Measurements from ENCODE around the gene ADTRP.

ADTRP gene, protein sequence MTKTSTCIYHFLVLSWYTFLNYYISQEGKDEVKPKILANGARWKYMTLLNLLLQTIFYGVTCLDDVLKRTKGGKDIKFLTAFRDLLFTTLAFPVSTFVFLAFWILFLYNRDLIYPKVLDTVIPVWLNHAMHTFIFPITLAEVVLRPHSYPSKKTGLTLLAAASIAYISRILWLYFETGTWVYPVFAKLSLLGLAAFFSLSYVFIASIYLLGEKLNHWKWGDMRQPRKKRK

GRCh38 chr6:11778648-11779328 lies at the start of gene ADTRP:
Gene ADTRP, minus strand, starts transcription at chr6:11778803. Its CDS starts 44 bp downstream, at chr6:11778759.
- no peak for DNase-seq

DNA sequence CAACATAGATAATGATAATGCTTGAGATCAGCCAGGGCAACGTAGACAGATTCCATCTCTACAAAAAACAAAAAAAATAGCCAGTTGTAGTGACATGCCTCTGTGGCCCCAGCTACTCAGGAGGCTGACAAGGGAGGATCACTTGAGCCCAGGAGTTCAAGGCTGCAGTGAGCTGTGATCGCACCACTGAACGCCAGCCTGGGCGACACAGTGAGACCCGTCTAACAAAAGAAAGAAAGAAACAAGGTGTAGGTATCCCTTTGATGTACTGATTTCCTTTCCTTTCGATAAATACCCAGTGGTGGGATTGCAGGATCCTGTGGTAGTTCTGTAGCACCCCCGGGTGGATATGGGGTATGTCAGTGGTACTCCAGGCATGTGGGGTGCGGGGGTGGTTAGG lies 48.2 kb upstream of the ADTRP start:
- no peak for DNase-seq

DNA sequence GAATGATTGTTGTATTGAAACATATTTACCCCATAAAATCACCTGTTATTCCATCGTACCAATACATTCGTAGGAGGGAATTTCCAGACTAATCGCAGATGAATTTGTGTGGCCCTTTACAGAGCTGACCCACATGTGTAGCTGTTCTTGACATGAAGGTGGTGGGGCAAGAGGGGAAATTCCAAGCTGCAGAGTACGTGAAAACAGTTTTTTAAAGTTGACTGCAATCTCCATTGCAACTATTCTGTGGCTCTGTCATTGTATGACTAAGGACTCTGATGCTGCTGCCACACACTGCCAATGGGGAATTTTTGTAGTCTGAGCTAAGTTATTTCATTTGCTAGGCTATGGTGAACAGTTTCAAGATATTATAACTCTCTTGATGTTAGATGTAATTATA lies 46.4 kb upstream of the ADTRP start:
- no peak for DNase-seq

- no peak for DNase-seq
Measured at GRCh38 chr6:11822346-11822745, 43.7 kb upstream of the ADTRP start.

DNA sequence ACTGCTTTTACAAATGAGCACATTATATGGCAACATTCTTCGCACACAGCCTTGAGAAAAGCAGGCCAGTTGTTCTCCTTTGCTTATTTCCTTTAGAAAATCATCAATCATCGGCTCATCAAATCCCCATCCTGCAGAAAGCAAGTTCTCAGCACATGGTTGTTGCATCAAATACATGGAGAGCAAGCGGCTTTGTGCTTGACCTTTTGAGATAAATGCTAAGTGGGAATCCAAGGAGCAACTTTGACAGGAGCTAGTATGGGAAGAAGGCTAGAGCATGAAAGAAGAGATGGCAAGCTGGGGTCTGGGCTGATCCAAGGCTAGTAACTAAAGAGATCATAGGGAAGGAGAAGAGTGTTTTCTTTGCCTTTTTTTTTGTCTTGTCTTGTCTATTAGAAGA lies 43.2 kb upstream of the ADTRP start:
- DNase-seq, result no peak

DNA sequence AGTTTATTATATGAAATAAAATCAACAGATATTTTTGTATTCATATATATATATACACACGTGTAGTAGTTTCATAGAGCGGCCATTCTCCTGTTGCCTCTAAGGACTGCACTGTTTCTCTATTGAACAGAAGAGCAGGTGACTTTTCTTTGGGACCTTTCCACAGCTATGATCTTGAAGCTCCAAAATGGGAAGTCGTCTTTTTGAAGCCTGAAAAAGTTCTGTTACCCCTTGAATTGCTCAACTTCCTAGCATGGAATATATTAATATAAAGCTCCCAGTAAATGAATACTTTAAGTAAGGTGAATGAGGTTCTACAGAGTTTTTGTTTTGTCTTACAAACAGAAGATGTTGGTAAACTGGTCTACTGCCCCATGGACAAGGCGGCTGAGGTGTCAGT lies 42.2 kb upstream of the ADTRP start:
- no peak for DNase-seq

GRCh38 chr6:11819486-11819885 lies 40.9 kb upstream of the ADTRP start:
- DNase-seq, result no peak

GRCh38 chr6:11815231-11815630 lies 36.6 kb upstream of the ADTRP start:
- DNase-seq, result no peak

GRCh38 chr6:11814819-11815218 lies 36.2 kb upstream of the ADTRP start:
- no peak for DNase-seq

DNA sequence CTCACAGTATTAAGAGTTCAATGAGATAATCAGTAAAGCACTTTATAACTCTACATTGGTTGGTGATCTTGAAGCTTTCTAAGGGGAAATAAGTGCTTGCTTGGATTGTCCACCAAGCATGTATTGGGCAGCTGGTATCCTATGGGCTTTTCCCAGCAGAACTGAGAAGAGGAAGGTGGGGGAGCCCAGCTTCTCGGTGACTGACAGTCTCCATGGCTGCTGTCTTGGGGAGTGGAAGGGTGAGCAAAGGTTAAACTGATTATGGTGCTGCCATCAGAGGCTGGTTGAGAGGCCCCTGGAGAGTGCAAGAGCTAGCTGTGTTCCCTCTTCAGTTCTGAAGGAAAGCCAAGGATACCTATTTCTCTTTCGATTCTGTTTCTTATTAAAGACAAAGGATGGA lies 35.5 kb upstream of the ADTRP start:
- DNase-seq, result no peak

DNA sequence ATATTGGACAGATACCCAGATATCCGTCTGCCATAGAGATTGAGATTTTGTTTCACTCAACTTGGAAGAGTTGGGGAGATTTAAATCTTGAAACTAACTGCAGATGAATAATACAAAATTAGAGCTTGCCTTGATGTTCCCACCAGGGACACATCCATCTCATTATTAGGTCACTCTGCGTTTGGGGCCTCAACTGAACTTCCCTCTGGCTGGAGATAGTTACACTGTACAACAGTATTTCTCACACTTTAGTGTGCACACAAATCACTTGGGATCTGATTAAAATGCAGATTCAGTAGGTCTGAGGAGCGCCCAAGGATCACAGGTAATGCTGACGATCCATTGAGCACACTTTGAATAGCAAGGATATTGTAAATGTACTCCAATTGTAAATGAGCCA lies 35.0 kb upstream of the ADTRP start:
- no peak for DNase-seq

DNA sequence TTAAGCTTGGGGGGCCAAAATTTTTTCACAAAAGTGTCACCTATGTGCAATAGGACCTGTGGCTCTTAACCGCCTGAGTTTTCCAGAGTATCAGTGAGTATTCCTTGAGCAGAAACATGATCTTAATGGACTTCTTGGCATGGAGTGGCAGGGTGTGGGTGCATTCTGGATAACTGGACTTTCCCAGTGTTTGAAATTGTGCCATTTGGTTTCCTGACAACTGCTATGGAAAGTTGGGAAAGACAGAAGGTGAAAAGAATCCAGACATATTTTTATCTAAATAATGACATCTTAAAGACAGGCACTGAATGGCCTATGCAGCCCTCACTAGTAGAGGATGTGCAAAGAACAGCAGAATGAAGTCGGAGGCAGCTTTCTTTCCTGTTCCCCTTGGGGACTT lies 34.3 kb upstream of the ADTRP start:
- no peak for DNase-seq

DNA sequence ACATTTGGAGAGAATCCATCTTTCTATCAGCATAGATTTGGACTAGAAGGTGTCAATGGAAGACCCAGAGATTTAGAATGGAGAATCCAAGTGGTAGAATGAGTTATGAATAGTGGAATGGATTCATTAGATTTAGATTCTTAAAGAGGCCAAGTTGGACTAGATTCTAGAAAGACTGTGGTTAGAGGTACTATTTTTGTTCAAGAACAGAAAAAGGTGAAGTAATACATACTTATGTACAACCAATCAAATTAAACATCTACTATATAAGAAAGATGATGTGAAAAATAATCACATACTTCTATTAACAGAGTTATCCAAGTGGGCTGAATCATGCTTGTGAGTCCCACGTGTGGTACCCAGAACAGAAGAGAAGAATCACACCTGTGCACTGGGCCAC lies 33.8 kb upstream of the ADTRP start:
- DNase-seq, result no peak

DNA sequence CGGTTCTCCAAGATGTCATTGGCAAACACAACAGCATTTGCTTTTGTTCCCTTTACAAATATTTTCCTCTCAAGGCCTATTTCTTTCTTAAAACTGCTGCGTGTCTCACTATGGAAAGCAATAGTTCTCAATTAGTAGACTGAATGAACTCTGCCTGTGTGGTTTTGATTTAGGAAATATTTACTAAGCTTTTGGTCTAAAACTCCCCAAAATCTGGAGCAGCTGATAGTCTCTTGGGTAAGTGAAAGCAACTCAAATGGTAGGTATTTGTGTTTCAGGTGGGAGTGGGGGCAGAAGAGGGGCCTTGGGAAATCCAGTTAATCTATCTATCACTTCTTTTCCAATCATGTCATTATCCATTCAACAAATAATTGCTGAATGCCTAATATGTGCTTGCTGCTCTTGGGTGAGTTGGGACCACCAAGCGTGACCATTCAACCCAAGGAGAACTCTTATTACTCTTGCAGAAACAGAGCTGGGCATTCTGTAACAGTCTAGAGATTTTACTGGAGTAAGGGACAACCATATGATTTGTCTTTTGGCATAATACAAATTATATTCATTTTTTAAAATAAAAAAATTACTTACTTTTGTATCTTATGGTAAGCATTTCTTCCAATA lies 33.2 kb upstream of the ADTRP start:
- DNase-seq, result no peak

DNA sequence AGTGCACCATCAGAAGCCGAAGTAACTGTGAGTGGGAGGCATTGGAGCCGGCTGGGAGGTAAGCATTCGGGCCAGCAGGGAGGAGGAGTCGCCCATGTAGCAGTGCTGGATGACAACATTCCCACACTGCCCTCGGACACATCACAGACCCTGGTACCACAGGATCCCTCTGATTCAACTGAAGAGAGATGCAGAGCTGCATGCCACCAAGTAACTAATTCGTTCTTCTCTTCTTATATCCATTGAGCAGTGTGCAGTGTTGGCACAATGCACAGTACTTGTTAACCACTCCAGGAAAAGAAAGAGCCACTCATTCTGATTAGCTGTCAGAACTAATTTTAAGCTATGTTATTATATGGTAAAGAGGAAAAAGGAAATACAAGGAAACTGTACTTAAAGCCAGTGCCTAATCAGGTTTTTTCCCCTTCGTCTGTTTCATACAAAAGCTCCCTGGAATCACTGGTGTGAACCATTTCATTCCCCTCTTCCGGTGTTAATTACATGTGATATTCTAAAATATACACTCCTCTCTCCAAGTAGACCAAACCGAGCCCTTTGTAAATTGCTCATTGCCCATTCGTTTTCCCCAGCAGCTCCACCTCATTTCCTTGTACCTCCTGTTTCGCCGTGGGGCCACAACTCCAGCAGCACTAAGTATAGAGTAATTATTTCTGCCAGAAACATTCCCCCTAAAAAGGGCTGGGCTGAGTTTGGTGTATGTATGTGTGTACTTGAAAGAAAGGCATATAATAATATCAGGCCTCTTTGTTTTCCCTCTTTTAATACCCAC lies 32.4 kb upstream of the ADTRP start:
- DNase-seq, result no peak

DNA sequence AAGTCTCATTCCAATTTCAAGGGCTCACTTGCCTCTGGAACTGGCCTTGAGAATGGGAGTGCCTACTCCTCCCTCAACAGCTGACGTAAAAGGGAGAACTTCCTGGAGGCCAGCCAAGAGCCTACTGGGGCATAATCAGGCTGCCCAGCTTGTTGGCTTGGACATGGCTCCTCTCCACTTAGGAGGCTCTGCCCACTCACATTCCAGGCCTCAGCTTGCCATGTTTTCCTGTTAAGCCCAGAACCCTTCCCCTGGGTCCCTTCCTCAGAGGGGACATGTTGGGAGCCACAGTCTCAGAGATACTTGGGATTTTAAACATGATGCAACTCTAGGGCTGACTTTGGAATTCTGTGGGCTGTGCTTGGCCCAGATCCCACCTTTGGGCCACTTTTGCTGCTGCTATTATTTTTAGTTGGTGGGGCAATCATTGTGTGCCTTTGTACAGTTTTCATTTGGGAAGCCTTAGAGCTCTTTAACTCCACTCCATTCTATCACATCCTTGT lies 31.5 kb upstream of the ADTRP start:
- no peak for DNase-seq

DNA sequence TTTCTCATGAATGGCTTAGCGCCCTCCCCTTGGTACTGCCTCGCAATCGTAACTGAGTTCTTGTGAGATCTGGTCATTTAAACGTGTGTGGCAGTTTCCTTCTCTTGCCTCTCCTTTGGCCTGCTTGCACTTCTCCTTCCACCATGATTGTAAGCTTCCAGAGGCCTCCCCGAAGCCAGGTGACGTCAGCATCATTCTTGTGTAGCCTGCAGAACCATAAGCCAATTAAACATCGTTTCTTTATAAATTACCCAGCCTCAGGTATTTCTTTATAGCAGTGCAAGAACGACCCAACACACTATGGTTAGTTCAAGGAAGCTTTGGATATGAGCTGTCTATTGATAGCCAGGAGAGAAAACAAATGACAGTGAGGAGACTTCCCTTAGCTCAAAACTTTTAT lies 29.5 kb upstream of the ADTRP start:
- DNase-seq, result no peak

DNA sequence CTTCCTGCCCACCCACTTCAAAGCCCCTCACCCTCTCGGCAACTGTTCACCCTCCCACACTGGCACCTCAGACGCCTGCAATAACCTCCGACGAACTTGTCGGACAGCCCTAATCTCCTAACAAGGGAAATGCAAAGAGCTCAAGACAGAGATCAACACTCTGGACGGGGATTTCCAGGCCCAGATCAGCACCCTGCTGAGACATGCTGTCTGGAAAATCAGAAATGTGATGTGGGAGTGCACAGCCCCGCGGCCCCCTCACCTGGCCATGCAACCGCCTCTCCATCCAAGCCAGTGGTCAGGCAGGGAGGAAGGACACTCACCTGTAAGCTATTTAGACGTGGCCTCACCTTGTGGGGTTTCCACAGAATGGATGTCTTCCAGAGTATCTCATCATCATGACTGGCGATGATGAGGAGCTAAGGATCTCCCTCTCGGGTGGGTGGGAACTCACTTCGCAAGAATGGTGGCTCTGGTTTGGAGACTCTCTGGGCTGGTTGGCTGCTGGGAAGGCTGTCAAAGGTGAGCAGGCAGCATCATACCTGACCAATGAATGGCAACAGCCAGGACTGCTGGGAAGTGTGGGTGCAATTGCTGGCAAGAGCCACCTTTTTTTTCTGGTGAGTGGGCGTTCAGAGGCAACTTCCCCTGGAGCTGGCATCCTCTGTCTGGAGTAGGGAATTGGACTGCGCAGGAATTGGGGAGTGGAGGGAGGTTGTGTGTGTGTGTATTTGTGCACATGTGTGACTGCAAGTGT lies 28.1 kb upstream of the ADTRP start:
- no peak for DNase-seq

DNA sequence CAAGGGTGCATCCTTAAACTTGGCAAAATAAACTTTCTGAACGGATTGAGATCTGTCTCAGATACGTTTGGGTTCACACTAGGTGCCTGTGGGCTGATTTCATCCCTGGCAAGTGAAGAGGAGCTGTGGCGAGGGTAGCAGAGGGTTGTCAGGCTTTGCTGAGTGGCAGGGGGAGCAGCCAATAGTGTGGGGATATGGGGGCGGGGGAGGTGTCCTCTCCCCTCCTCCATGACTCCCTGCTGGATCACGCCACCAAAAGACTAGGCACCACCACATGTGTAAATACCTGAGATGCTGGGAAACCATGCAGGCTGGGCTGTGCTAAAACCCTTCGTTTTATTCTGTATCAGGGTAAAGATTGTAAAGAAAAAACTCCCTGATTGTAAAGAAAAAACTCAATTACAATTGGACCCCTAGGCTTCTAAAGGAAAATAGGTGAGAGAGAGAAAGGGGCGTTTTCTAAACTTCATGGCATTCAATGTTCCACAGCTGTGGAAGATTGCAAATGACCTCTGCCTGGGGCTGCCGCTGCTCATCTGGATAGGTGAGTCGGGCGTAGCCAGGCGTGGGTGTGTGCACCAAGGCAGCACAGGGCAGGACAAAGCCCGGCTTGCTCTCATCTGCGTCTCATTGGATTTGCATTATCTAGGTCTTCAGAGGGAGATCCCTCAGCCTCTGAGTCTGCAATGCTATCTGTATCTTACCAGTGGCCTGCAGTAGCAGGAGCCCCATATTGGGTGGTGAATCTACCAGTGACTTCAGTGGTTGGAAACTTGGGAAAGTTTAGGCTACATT lies 26.9 kb upstream of the ADTRP start:
- no peak for DNase-seq

- no peak for DNase-seq
Measured at GRCh38 chr6:11804701-11805100, 26.1 kb upstream of the ADTRP start.

GRCh38 chr6:11804135-11804534 lies 25.5 kb upstream of the ADTRP start:
- no peak for DNase-seq

DNA sequence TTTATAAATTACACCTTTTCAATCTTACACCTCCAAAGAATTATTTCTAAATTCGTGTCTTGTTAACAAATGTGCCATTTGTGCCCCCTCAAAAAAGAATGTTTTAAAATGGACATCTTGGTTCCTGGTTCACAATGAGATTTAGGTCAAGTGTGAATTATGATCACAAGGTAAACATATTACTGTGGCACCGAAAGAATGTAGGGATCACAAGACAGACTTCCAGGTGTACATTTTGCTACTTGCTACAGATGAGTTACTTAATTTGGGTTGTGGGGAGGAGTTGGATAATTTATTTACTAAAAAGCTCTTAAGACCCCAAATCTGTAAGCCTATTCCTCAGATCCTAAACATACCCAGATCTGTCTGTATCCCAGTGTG lies 25.0 kb upstream of the ADTRP start:
- DNase-seq, result no peak

Data from NCI-H187 (cell line).